WI38 (cell line): ENCODE measurements around the gene BCCIP.

Source experiments
- H3K4me3 ChIP-seq: 2 replicates; pipeline ENCODE4 v1.5.1; 2011; ENCODE audit warnings: low read depth, mild to moderate bottlenecking, control low read depth, low read length
- TF ChIP-seq, protein P1 (sequence below): IDR thresholded peaks from 2 replicates; pipeline ENCODE4 v1.5.1; 2012; ENCODE audit warnings: low read depth, mild to moderate bottlenecking, control low read depth, low read length

Gene BCCIP

DNA sequence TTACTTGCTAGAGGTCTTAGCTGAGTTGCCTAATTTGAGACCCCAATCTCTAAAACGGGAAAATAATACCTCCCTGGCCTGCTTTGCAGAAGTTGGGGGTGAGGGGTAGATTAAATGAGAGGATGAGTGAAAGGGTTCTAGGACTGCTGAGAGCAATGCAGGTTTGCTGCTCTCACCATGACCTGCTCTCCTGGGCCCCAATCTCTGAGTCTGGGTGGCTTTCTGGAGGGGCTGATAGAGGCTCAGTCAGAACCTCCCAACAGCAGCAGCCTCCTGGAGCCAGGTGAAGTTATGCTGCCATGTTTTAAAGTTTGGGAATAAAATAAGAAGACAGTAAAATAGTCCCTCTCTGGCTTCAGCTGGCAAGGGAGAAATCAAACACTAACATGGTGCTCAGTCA lies 7.6 kb upstream of the BCCIP start:
- H3K4me3 ChIP-seq = no peak overlapping the region
- TF ChIP-seq, protein P1, sequence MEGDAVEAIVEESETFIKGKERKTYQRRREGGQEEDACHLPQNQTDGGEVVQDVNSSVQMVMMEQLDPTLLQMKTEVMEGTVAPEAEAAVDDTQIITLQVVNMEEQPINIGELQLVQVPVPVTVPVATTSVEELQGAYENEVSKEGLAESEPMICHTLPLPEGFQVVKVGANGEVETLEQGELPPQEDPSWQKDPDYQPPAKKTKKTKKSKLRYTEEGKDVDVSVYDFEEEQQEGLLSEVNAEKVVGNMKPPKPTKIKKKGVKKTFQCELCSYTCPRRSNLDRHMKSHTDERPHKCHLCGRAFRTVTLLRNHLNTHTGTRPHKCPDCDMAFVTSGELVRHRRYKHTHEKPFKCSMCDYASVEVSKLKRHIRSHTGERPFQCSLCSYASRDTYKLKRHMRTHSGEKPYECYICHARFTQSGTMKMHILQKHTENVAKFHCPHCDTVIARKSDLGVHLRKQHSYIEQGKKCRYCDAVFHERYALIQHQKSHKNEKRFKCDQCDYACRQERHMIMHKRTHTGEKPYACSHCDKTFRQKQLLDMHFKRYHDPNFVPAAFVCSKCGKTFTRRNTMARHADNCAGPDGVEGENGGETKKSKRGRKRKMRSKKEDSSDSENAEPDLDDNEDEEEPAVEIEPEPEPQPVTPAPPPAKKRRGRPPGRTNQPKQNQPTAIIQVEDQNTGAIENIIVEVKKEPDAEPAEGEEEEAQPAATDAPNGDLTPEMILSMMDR = no peak

DNA sequence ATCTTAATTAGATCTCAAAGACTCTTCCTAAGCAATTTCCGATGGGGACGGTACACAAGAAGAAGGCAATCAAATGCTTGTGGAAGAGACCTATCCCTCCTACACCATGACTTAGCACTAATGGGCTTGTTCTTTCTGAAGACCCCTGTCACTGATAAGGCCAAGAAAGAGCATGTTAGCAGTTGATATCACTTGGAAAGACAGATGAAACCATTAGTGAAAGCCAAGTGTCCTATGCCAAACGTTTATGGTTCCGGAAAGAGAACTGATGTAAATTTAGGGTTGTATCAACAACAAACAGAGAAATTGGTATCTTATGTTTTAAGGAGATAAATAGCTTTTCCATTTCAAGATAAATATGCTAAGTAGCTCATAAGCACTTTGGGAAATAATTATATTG lies 6.8 kb upstream of the BCCIP start:
- TF ChIP-seq, protein P1 = no peak

DNA sequence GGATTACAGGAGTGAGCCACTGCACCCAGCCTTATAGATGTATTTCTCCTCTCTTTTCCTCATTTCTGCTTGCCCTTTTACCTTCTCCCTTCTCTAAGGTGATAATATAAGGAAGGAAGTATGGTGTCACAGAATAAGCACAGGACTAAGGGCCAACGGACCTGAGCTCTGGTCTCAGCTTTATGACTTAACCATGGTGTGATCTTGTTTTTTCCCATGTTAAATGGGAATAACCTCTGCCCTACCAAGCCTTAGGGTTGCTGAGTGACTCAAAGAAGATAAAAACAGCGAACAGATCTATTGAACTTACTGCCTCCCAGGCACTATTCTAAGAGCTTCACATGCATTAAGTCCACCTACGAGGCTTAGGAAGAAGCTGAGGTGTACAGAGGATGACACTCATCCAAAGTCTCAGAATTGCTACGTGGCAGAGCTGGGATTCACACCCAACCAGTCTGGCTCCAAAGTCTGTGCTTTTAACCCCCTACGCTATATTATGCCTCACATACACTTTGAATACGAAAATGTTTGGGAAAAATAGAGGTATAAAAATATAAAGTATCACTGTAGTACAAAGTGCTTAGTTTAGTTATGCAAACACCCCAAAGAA lies 5.9 kb upstream of the BCCIP start:
- no peak overlapping the region for H3K4me3 ChIP-seq
- TF ChIP-seq, protein P1 = no peak

More for the DNA sequence above, 6.8 kb upstream of the BCCIP start:
- no peak overlapping the region for H3K4me3 ChIP-seq

DNA sequence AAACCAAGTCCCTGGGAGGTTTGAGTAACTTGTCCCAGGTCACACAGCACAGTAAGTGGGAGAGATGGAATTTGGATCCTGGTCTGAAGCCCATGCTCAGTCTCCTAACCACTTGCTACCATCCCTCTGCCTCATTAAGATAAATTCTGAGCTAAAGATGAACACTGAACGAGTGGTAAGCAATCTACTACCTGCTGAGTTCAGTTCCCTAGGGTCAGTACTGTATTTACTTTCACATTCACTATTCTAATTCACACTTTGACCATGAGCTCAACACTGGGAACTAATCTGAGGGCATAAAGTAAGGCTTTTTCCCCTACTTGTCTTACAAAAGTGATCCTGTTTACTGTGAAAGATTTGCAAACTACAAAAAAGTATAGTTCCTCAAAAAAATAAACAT lies 2.6 kb upstream of the BCCIP start:
- H3K4me3 ChIP-seq = no peak overlapping the region
- TF ChIP-seq, protein P1 = no peak

DNA sequence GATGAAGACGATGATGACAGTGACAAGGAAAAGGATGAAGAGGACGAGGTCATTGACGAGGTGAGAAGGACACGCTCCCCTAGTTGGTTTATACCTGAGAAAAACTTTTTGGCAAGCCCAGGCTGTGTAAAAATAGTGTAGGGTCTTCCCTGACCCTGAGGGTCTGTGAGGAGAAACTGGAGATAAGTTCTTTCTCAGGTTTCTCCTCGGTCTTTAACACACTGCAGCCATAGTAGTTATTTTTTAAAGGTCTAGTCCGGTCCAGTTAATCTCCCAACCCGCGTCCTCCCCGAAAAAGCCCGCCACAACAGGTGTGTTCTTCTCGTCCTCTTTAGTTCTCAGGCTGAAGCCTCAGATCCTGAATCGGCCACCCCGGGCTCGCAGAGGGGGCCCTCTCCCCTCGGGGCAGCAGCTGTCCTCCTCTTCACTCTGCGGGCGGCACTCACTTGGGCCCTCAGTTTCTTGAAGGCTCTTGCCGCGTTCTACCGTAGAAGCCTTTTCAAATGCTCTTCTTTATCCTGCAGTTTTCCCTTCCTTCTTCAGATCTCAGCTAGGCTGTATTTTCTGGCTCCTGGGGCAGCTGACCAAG lies 411 bp downstream of the BCCIP start:
- TF ChIP-seq, protein P1 = no peak
- H3K4me3 ChIP-seq = peak overlapping the region; percentile 98

DNA sequence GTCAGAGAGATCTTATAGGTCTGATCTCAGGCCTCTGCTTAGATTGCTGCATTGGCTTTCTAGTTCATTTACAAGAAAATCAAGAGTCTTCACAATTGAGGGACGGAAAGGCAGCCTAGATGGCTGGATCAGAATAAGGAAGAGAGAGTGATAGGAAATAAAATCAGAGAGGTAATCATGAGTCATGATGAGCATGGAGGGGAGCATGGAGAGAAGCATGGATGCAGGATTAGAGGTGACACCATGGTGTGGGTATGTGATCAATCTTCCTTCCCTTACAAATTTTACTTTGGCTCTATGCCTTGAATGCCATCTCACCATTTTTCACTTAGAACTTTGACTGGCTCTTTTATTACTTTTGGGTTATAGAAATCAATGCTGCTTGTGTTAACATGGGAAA lies 1.4 kb downstream of the BCCIP start:
- TF ChIP-seq, protein P1 = no peak
- H3K4me3 ChIP-seq = peak overlapping the region; percentile 98

DNA sequence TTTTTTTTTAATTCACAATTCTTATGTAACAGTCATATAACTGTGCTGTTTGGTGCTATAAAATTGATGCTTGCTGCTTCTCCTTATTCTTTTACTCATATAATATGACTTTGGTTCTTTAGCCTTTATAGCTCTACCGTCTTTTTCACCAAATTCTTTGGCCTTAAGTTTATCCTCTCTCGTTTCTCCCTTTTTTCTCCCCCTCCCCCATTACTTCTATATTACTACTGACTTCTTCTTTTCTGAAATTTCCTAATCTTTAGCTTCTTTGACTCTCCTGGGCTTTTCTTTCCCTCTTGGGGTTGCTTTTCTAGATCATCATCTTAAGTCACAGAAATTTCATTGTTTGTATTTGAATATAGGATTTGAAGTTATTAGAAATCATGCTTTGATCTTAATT lies 3.8 kb downstream of the BCCIP start:
- TF ChIP-seq, protein P1 = no peak
- H3K4me3 ChIP-seq = no peak overlapping the region
